IPS-20b (cell line): ENCODE measurements around the gene NR6A1.

Experiments
- H3K27ac ChIP-seq: one replicate; pipeline ENCODE4 v1.5.1; 2013; ENCODE audit warnings: low read length
- H3K27me3 ChIP-seq: 2 replicates; pipeline ENCODE4 v1.6.1; 2013; ENCODE audit warnings: mild to moderate bottlenecking, low read length, inconsistent platforms; ENCODE audit not compliant: insufficient read depth
- H3K36me3 ChIP-seq: 2 replicates; pipeline ENCODE4 v1.6.1; 2013; ENCODE audit warnings: low read depth, mild to moderate bottlenecking, inconsistent platforms, low read length, moderate library complexity; ENCODE audit not compliant: insufficient read depth
- H3K4me1 ChIP-seq: 2 replicates; pipeline ENCODE4 v1.6.1; 2013; ENCODE audit warnings: mild to moderate bottlenecking, control low read depth, inconsistent platforms, low read length, moderate library complexity; ENCODE audit not compliant: insufficient read depth
- H3K4me3 ChIP-seq: 2 replicates; pipeline ENCODE4 v1.5.1; 2013; ENCODE audit warnings: mild to moderate bottlenecking, low read length, inconsistent platforms
- H3K9ac ChIP-seq: 2 replicates; pipeline ENCODE4 v1.6.1; 2013; ENCODE audit warnings: low read depth, mild to moderate bottlenecking, inconsistent platforms, low read length, moderate library complexity
- H3K9me3 ChIP-seq: 2 replicates; pipeline ENCODE4 v1.6.1; 2013; ENCODE audit warnings: mild to moderate bottlenecking, low read depth, low read length, inconsistent platforms; ENCODE audit not compliant: insufficient read depth

Gene NR6A1

GRCh38 chr9:124567362-124567761 lies 203.7 kb downstream of the NR6A1 start:
- Histone ChIP-seq H3K36me3 (no peaks in the 10 kb centered on the region), H3K9me3 (no peaks in the 10 kb centered on the region), H3K9ac (no peak overlapping the region), H3K4me1 (peaks cover 31% of the 10 kb centered on the region), H3K27me3 (no peaks in the 10 kb centered on the region), H3K27ac (no peak overlapping the region), H3K4me3 (no peak overlapping the region)

DNA sequence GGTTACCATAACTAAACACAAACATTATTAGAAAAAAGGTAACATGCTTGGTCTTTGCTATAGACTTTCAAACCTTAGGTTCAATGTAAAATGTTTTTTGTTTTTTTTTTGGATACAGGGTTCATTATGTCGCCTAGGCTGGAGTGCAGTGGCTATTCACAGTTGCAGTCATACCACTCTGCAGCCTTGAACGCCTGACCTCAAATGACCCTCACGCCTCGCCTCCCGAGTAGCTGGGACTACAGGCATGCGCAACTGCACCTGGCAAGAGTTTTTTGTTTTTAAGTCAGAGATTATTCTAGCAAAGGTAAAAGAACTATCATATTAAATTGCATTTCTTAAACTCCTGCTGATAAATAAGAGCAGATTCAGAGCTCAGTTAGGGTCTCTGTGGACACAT lies 208.8 kb downstream of the NR6A1 start:
- Histone ChIP-seq H3K4me1 (peaks cover 12% of the 10 kb centered on the region; the same call in 1 of the 2 replicates), H3K27ac (no peak overlapping the region), H3K9ac (no peak overlapping the region), H3K9me3 (no peaks in the 10 kb centered on the region), H3K27me3 (no peaks in the 10 kb centered on the region), H3K4me3 (no peak overlapping the region), H3K36me3 (no peaks in the 10 kb centered on the region)

GRCh38 chr9:124559871-124560270 lies 211.2 kb downstream of the NR6A1 start:
- H3K9me3 ChIP-seq, result no peaks in the 10 kb centered on the region
- no peaks in the 10 kb centered on the region for H3K27me3 ChIP-seq
- no peak overlapping the region for H3K4me3 ChIP-seq
- H3K36me3 ChIP-seq, result no peaks in the 10 kb centered on the region
- H3K9ac ChIP-seq, result no peak overlapping the region
- peaks cover 12% of the 10 kb centered on the region; the same call in 1 of the 2 replicates for H3K4me1 ChIP-seq
- H3K27ac ChIP-seq, result no peak overlapping the region

GRCh38 chr9:124558777-124559470 lies 212.2 kb downstream of the NR6A1 start:
- H3K36me3 ChIP-seq, result peaks cover 7% of the 10 kb centered on the region; the same call in 1 of the 2 replicates
- no peak overlapping the region for H3K9ac ChIP-seq
- H3K9me3 ChIP-seq, result no peaks in the 10 kb centered on the region
- H3K27me3 ChIP-seq, result no peaks in the 10 kb centered on the region
- H3K4me3 ChIP-seq, result no peak overlapping the region
- no peak overlapping the region for H3K27ac ChIP-seq
- H3K4me1 ChIP-seq, result peaks cover 12% of the 10 kb centered on the region; the same call in 1 of the 2 replicates

DNA sequence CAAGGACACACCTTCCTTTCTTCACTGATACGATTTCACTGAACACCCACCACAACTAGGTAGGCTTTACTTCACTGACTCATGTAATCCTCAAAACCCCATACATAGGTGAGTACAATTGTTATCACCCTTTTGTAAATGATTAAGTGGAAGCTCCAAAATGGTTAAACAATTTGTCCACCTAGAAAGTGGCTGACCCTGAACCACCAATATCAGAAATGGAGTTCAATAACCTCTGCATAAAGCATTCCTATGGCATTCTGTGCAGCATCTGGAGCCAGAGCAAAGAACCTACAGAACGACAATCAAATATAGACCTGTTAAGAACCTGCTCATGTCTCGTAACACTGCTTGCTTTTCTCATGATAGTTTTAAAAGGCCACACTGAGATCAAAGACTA lies 213.2 kb downstream of the NR6A1 start:
- no peak overlapping the region for H3K4me3 ChIP-seq
- no peaks in the 10 kb centered on the region for H3K9me3 ChIP-seq
- no peaks in the 10 kb centered on the region for H3K27me3 ChIP-seq
- peaks cover 11% of the 10 kb centered on the region; the same call in 1 of the 2 replicates for H3K4me1 ChIP-seq
- no peak overlapping the region for H3K27ac ChIP-seq
- H3K36me3 ChIP-seq, result peaks cover 11% of the 10 kb centered on the region; the same call in 1 of the 2 replicates
- no peak overlapping the region for H3K9ac ChIP-seq

GRCh38 chr9:124555043-124555442 lies 216.1 kb downstream of the NR6A1 start:
- peaks cover 18% of the 10 kb centered on the region for H3K36me3 ChIP-seq
- no peaks in the 10 kb centered on the region for H3K9me3 ChIP-seq
- no peak overlapping the region for H3K27ac ChIP-seq
- peaks cover 5% of the 10 kb centered on the region; the same call in 1 of the 2 replicates for H3K4me1 ChIP-seq
- no peak overlapping the region for H3K4me3 ChIP-seq
- H3K9ac ChIP-seq, result no peak overlapping the region
- no peaks in the 10 kb centered on the region for H3K27me3 ChIP-seq

DNA sequence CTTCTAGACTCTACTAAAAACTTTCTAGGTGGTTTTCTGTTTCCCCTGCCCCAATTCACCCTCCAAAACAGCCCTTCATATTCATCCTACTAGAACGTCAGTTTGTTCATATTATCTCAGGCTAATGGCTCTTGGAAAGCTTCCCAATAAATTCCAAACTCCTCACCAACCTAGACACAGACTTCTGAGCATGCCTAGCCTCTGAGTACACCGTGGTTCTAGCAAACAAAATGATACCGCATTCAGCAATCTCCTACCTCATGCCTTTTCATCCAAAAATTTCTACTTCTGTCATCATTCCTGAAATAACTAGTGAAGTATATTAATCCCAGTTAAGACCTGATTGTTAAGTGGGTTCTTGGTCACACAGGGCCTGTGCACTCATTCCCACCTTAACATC lies 217.4 kb downstream of the NR6A1 start:
- no peaks in the 10 kb centered on the region for H3K9me3 ChIP-seq
- no peak overlapping the region for H3K9ac ChIP-seq
- no peak overlapping the region for H3K4me3 ChIP-seq
- no peak overlapping the region for H3K27ac ChIP-seq
- H3K36me3 ChIP-seq, result peaks cover 28% of the 10 kb centered on the region
- no peaks in the 10 kb centered on the region for H3K27me3 ChIP-seq
- peaks cover 3% of the 10 kb centered on the region; the same call in 1 of the 2 replicates for H3K4me1 ChIP-seq

DNA sequence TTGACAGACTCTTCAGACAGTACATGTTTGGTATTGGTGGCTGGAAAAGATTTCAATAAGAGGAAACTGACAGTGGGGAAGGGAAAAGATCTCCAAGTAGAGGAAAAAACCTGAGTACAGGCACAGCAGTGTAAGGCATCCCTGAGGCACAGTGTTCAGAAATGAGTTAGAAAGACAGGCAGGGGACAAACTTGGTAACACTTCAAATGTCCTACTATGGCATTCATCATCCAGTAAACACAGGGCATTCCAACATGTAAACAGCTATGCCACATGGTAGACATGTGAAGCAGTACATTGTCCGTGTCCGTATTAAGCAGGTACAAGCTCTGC lies 218.9 kb downstream of the NR6A1 start:
- Histone ChIP-seq H3K4me3 (no peak overlapping the region), H3K9me3 (no peaks in the 10 kb centered on the region), H3K36me3 (peaks cover 29% of the 10 kb centered on the region), H3K9ac (no peak overlapping the region), H3K27ac (no peak overlapping the region), H3K4me1 (peaks cover 3% of the 10 kb centered on the region; the same call in 1 of the 2 replicates), H3K27me3 (no peaks in the 10 kb centered on the region)

- H3K27me3 ChIP-seq, result no peaks in the 10 kb centered on the region
- H3K4me1 ChIP-seq, result peaks cover 3% of the 10 kb centered on the region; the same call in 1 of the 2 replicates
- H3K36me3 ChIP-seq, result peaks cover 29% of the 10 kb centered on the region
- H3K27ac ChIP-seq, result no peak overlapping the region
- H3K9me3 ChIP-seq, result no peaks in the 10 kb centered on the region
- no peak overlapping the region for H3K4me3 ChIP-seq
- H3K9ac ChIP-seq, result no peak overlapping the region
These were observed 219.4 kb downstream of the NR6A1 start for GRCh38 chr9:124551472-124552272.

GRCh38 chr9:124550072-124550471 lies 221.0 kb downstream of the NR6A1 start:
- Histone ChIP-seq H3K27me3 (no peaks in the 10 kb centered on the region), H3K4me3 (no peak overlapping the region), H3K27ac (no peak overlapping the region), H3K36me3 (peaks cover 29% of the 10 kb centered on the region), H3K4me1 (peaks cover 6% of the 10 kb centered on the region; the same call in 1 of the 2 replicates), H3K9ac (no peak overlapping the region), H3K9me3 (no peaks in the 10 kb centered on the region)

GRCh38 chr9:124549016-124549415 lies 222.1 kb downstream of the NR6A1 start:
- H3K27me3 ChIP-seq, result no peaks in the 10 kb centered on the region
- H3K36me3 ChIP-seq, result peaks cover 27% of the 10 kb centered on the region
- H3K27ac ChIP-seq, result no peak overlapping the region
- peaks cover 8% of the 10 kb centered on the region; the same call in 1 of the 2 replicates for H3K4me1 ChIP-seq
- no peak overlapping the region for H3K9ac ChIP-seq
- H3K4me3 ChIP-seq, result no peak overlapping the region
- no peaks in the 10 kb centered on the region for H3K9me3 ChIP-seq

DNA sequence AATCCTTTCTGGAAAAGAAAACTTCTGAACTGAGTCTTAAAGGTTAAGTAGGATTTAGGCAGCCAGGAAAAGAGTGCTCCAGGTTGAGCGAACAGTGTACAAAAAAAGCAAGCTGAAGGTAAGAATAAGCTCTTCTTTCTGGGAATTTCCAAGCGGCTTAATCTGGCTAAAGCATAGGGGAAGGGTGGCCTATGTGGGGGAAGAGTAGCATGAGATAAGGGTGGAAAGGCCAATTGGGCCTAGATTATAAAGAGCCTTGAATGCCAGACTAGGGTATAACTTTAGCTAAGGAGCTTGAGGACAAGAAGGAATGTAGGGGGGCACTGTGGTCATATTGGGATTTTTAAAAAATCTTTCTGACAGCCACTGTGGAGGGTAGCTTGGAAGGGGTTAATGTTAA lies 226.6 kb downstream of the NR6A1 start:
- H3K4me1 ChIP-seq, result peaks cover 4% of the 10 kb centered on the region; the same call in 1 of the 2 replicates

More for the DNA sequence above, 226.6 kb downstream of the NR6A1 start:
- H3K36me3 ChIP-seq, result peaks cover 46% of the 10 kb centered on the region
- H3K9ac ChIP-seq, result no peak overlapping the region
- H3K27me3 ChIP-seq, result no peaks in the 10 kb centered on the region
- no peak overlapping the region for H3K27ac ChIP-seq
- H3K9me3 ChIP-seq, result no peaks in the 10 kb centered on the region
- H3K4me3 ChIP-seq, result no peak overlapping the region
